HUES6 (cell line): Measurements from ENCODE around the gene NOTCH1.
"Not testable (repeated sequence)": the region's sequence is repeated elsewhere in the genome, so short reads cannot be mapped to it uniquely, and the experiment has no call there.

ENCODE experiments used
- H3K27ac ChIP-seq: 2 replicates; pipeline ENCODE4 v1.7.0; 2013; ENCODE audit warnings: low read depth, mild to moderate bottlenecking, low read length, inconsistent platforms
- H3K27me3 ChIP-seq: 2 replicates; pipeline ENCODE4 v1.6.1; 2013; ENCODE audit warnings: low read length; ENCODE audit not compliant: control insufficient read depth, insufficient read depth
- H3K36me3 ChIP-seq: 2 replicates; pipeline ENCODE4 v1.6.1; 2013; ENCODE audit warnings: low read length; ENCODE audit not compliant: control insufficient read depth, insufficient read depth
- H3K4me1 ChIP-seq: 2 replicates; pipeline ENCODE4 v1.6.1; 2013; ENCODE audit warnings: low read length; ENCODE audit not compliant: control insufficient read depth, insufficient read depth
- H3K4me3 ChIP-seq: 2 replicates; pipeline ENCODE4 v1.5.1; 2013; ENCODE audit warnings: low read depth, low read length
- H3K9ac ChIP-seq: one replicate; pipeline ENCODE4 v1.6.1; 2013; ENCODE audit warnings: mild to moderate bottlenecking, low read length
- H3K9me3 ChIP-seq: 2 replicates; pipeline ENCODE4 v1.6.1; 2013; ENCODE audit warnings: low read depth, low read length; ENCODE audit not compliant: control insufficient read depth, insufficient read depth

NOTCH1 gene

DNA sequence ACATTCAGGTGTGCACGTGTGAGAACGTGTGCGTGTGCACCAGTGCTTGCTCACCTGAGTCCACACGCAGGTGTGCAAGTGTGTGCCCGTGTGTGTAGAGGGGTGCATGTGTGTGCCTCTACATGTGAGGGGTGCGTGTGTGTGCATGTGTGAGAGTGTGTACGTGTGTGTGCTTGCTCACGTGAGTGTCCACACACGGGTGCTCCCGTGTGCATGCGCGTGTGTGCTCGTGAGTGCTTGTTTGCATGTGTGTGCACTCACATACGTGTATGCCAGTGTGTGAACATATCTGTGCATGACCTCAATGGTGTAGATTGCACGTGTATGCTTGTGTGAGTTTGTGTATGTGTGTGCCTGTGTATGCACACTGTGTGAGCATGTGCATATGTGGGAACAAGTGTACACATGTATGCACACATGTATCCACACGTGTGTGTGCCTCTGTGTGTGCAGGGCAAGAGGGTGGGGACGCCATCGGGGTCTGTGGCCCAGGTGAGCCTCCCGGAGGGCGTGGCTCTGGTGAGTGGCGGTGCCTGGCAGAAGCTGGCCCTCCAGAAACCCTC, 40.6 kb upstream of the NOTCH1 start:
- Histone ChIP-seq H3K4me3 (0 out of 2 replicates have a peak overlapping the region, but pooled peaks have one; percentile 47), H3K9ac (no peak overlapping the region), H3K27ac (no peak overlapping the region), H3K9me3 (no peaks in the 10 kb centered on the region), H3K27me3 (no peaks in the 10 kb centered on the region), H3K4me1 (peaks cover 44% of the 10 kb centered on the region), H3K36me3 (no peaks in the 10 kb centered on the region)

DNA sequence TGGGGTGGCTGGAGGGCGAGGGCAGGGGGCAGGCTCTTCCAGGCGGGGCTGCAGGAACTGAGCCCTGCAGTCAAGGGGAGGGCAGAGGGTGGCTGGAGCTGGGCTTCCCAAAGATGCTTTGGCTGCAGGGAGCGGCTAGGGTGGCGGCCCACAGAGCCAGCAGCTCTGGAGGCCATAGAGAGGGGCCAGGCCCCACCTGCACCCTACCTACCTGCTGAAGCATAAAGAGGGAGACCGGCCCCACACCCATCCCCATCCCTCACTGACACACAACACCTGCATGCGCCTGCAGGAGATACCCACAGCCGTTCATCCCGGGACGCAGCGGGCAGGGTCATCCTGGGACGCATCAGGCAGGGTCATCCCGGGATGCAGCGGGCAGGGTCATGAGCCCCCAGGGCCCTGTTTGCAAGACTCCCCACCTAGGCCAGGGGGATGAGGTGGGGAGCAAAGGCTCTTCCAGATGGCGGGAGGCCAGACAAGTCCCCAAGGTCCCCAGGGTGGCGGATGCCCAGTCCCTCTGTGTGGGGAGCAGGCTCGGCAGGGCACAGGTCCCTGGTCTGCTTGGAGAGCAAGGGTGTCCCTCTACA, 39.8 kb upstream of the NOTCH1 start:
- no peaks in the 10 kb centered on the region for H3K9me3 ChIP-seq
- H3K27me3 ChIP-seq = no peaks in the 10 kb centered on the region
- H3K36me3 ChIP-seq = no peaks in the 10 kb centered on the region
- no peak overlapping the region for H3K4me3 ChIP-seq
- H3K4me1 ChIP-seq = peaks cover 44% of the 10 kb centered on the region
- H3K9ac ChIP-seq = no peak overlapping the region
- no peak overlapping the region for H3K27ac ChIP-seq

DNA sequence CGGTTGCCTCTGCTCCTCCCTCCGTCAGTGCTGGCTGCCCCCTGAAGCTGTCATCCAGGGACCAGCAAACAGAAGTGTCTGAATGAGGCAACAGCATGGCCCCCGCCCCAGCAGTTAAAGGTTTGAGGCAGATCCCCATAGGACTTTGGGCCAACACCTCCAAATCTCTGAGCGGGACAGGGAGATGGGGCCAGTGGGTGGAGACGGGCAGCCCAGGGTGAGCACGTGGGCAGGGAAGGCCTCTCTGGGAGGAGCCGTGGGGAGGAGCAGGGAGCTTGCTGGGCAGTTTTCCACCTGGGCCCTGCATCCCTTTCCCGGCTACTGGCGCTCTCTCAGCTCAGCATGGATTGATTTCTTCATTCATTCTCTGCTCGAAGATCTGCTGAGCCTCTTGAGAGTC, 39.1 kb upstream of the NOTCH1 start:
- H3K4me3 ChIP-seq = no peak overlapping the region
- no peak overlapping the region for H3K27ac ChIP-seq
- H3K9me3 ChIP-seq = no peaks in the 10 kb centered on the region
- H3K9ac ChIP-seq = no peak overlapping the region
- peaks cover 44% of the 10 kb centered on the region for H3K4me1 ChIP-seq
- H3K36me3 ChIP-seq = no peaks in the 10 kb centered on the region
- H3K27me3 ChIP-seq = no peaks in the 10 kb centered on the region

DNA sequence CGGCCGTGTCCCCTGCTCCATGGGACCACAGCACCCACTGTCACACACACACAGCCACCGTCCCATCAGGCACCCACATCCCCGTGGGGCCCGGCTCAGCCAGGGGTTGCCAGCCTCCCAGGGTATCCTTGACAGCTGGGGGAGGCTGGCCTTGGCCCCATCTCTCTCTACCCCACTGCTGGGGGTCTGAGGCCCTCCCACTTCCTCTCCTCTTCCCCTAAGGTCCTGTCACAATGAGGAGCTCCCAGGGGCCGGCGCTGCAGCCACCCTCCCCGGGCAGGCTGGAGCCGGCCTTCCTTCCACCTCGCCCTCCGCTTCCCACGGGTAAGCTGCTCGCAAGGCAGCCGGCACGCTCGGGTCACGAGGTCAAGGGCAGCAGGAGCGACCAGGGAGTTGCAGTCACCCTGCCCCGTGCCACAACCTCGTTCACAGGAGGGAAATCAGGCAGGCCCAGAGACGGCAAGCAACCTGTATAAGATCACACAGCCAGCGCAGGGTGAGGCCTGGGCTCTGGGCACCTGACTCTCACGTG, 38.6 kb upstream of the NOTCH1 start:
- H3K9ac ChIP-seq = no peak overlapping the region
- H3K4me1 ChIP-seq = peaks cover 44% of the 10 kb centered on the region
- H3K9me3 ChIP-seq = no peaks in the 10 kb centered on the region
- H3K36me3 ChIP-seq = no peaks in the 10 kb centered on the region
- H3K4me3 ChIP-seq = no peak overlapping the region
- no peak overlapping the region for H3K27ac ChIP-seq
- no peaks in the 10 kb centered on the region for H3K27me3 ChIP-seq

DNA sequence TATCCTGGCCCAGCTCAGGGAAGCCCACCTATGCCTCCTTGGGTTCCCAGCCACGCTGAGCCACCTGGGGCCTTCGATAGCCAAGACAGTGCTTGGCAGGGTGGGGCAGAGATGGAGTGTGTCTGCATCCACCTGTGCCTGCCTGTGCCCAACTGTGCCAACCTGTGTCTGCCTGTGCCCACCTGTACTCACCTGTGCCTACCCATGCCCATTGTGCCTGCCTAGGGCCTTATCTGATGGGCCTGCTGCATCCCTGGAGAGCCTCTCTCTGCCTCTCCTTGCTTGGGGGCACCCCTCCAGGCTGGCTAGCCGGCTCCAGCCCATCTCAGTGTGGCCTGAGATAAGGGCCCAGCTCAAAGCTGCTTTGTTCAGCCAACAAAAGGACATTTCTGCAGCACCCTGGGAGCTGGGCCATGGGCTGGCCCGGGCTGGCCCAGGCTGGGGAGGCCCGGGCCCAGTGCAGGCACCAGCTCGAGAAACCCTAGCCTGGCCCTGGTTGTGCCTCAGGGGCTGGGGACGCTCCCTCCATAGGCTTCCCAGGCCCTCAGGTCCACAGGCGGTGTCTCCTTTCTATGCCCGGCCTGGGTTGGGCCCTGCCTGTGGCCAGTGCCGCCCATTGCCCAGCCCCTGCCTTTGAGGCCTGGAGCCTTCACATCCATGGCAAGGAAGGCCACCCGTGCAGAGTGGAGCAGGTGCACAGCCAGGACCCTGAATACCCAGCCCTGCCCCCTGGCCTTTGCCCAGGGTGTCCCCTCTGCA, 37.3 kb upstream of the NOTCH1 start:
- H3K36me3 ChIP-seq = no peaks in the 10 kb centered on the region
- no peaks in the 10 kb centered on the region for H3K9me3 ChIP-seq
- H3K4me1 ChIP-seq = peaks cover 45% of the 10 kb centered on the region
- H3K27me3 ChIP-seq = no peaks in the 10 kb centered on the region
- H3K9ac ChIP-seq = no peak overlapping the region
- no peak overlapping the region for H3K27ac ChIP-seq
- no peak overlapping the region for H3K4me3 ChIP-seq

DNA sequence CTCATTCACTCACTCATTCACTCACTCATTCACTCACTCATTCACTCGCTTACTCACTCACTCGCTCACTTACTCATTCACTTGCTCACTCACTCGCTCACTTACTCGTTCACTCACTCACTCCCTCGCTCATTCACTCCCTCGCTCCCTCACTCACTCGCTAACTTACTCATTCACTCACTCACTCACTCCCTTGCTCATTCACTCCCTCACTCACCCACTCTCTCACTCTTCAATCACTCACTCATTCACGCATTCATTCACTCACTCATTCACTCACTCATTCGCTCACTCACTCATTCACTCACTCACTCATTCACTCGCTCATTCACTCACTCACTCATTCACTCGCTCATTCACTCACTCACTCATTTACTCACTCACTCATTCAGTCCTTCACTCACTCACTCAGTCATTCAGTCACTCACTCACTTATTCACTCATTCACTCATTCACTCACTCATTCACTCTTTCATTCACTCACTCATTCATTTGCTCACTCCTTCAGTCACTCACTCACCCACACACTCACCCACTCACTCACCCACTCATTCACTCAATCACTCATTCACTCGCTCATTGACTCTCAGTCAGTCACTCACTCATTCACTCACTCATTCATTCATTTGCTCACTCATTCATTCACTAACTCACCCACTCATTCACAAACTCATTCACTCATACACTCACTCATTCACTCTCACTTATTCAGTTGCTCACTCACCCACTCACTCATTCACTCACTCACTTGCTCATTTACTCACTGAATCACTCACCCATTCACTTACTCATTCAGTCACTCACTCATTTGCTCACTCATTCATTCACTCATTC, 36.0 kb upstream of the NOTCH1 start:
- Histone ChIP-seq H3K27me3 (no peaks in the 10 kb centered on the region), H3K9ac (no peak overlapping the region), H3K9me3 (no peaks in the 10 kb centered on the region), H3K27ac (no peak overlapping the region), H3K4me1 (peaks cover 36% of the 10 kb centered on the region), H3K4me3 (no peak overlapping the region), H3K36me3 (no peaks in the 10 kb centered on the region)

DNA sequence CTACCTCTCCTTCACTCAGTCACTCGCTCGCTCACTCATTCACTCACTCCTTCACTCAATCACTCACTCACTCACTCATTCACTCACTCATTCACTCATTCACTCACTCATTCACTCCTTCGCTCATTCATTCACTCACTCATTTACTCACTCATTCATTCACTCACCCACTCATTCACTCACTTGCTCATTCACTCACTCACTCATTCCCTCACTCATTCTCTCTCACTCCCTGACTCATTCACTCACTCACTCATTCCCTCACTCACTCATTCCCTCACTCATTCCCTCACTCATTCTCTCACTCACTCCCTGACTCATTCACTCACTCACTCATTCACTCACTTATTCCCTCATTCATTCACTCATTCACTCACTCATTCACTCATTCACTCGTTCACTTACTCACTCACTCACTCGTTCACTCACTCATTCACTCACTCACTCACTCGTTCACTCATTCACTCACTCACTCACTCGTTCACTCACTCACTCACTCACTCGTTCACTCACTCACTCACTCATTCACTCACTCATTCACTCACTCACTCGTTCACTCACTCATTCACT, 33.9 kb upstream of the NOTCH1 start:
- peaks cover 25% of the 10 kb centered on the region for H3K4me1 ChIP-seq
- not testable (repeated sequence) for H3K9me3 ChIP-seq, H3K27ac ChIP-seq, H3K4me3 ChIP-seq, H3K9ac ChIP-seq, H3K36me3 ChIP-seq, H3K27me3 ChIP-seq

DNA sequence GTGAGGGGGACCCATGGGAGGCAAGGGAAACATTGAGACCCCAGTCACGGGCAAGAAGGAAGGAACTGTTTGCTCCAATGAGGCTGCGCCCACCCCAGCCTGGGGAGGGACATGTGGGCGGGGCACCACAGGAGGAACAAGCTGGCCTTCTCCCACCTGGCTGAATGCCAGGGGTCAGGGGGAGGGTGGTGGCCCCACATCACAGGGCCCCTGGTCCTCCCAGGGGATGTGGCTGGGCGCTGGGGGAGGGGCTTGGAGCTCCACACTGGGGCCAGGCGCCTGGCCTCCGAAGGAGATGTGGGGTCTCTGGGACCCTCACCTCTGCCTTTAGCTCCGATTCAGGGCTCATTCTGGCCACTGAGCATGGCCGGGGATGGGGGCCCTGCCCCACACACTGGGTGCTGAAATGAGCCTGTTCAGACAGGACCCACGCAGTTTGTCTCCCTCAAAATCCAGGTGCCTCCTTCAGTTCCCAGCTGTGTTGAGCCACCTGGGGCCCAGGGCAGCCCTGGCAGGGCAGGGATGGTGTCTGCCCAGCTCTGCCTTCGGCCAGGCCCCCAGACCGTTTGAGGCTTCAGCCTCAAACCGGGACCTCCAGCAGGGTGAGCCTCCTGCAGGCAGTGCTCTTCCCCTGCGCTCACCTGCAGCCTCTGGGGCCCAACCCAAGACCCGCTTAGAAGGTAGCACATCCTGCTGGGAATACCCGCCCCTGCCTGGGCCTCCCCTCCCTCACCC, 33.2 kb upstream of the NOTCH1 start:
- Histone ChIP-seq H3K27ac (0 out of 2 replicates have a peak overlapping the region, but pooled peaks have one; percentile 14), H3K9ac (no peak overlapping the region), H3K27me3 (no peaks in the 10 kb centered on the region), H3K4me1 (peaks cover 18% of the 10 kb centered on the region), H3K36me3 (no peaks in the 10 kb centered on the region), H3K4me3 (no peak overlapping the region), H3K9me3 (no peaks in the 10 kb centered on the region)

DNA sequence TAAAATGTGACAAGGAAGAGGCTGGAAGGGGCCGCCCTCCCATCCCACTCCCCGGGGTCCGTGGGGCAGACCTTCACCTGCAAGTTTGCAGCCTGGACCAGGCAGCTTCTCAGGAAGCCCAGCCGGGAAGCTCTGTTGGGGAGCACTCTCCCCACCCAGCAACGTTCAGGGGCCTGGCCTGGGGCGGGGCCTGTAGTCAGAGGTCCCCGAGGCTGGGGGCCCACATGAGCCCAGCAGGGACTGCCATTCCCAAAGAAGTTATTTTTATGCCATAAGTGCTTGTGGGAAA, 32.7 kb upstream of the NOTCH1 start:
- Histone ChIP-seq H3K27me3 (no peaks in the 10 kb centered on the region), H3K9me3 (no peaks in the 10 kb centered on the region), H3K9ac (no peak overlapping the region), H3K4me1 (peaks cover 19% of the 10 kb centered on the region), H3K4me3 (no peak overlapping the region), H3K36me3 (no peaks in the 10 kb centered on the region), H3K27ac (no peak overlapping the region)

DNA sequence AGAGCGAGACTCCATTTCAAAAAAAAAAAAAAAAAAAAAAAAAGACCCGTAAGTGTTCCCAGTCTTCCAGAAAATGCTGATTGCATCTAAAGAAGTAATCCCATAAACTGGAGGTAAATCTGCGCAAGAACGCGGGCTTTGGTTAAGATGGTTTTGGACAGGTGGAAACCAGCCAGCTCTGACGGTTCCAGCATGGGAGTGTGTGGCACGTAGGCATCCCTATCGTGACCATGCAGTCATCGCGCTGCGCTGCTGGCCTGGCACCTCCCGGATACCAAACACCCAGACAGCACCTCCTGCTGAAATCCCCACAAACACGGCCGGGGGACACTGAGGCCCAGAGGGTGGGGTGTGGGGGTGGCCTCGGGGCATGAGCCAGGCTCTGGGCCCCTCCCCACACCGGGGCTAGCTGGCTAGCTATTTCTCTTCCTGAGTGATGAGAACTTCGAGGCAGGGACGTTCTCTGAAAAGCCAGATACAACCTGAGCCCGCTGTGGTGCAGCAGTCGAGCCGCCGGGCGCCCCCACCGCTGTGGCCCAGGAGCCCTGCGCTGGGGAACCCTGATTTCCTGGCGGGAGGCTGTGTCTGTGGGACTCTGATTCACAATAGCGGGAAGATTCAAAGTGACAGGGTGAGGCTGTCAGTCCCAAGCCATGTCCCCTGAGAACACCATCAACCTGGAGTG, 32.2 kb upstream of the NOTCH1 start:
- no peak overlapping the region for H3K9ac ChIP-seq
- peaks cover 24% of the 10 kb centered on the region for H3K4me1 ChIP-seq
- H3K27me3 ChIP-seq = no peaks in the 10 kb centered on the region
- no peak overlapping the region for H3K4me3 ChIP-seq
- H3K9me3 ChIP-seq = no peaks in the 10 kb centered on the region
- H3K27ac ChIP-seq = no peak overlapping the region
- no peaks in the 10 kb centered on the region for H3K36me3 ChIP-seq
